ENCODE data around the gene NOX3. TPM values are rescaled to one million over a fixed set of nuclear protein-coding genes. Genes with fewer than 3 reads are reported as not detected.

The NOX3 gene
- total and polyA plus RNA-seq, 2 of the 8 experiments (the other 6 are each of a cell fraction or from before 2014, with no cell fraction given): not detected

GRCh38 chr6:155493694-155494143 is 38.1 kb upstream of the NOX3 start:
- H3K79me2 ChIP-seq (ENCODE audit: control insufficient read depth in 1 of 2, insufficient read depth in 2 of 2, low read length in 2 of 2): no peaks in the 10 kb centered on the region
- H4K8ac ChIP-seq (ENCODE audit: extremely low read depth, insufficient read depth, low read length): no peak overlapping the region
- no peak overlapping the region for H2BK20ac ChIP-seq (ENCODE audit: low read length)
- no peaks in the 10 kb centered on the region for H3K27me3 ChIP-seq (replicated peaks in 1 of 4; ENCODE audit: control insufficient read depth in 3 of 4, extremely low read depth in 1 of 4, insufficient read depth in 3 of 4, low read length in 3 of 4)
- H3K4me1 ChIP-seq (replicated peaks in 1 of 4; ENCODE audit: control insufficient read depth in 3 of 4, insufficient read depth in 4 of 4, low read length in 3 of 4): no peaks in the 10 kb centered on the region; a peak in 1 of 7 replicates
- H3K36me3 ChIP-seq (ENCODE audit: control insufficient read depth in 2 of 4, insufficient read depth in 4 of 4, low read length in 3 of 4): no peaks in the 10 kb centered on the region
- H4K5ac ChIP-seq (ENCODE audit: insufficient read length, low read depth, low read length): no peak overlapping the region
- no peak overlapping the region for H3K4me3 ChIP-seq (ENCODE audit: extremely low read depth in 1 of 4, insufficient read depth in 2 of 4, low read depth in 3 of 4, low read length in 4 of 4)
- H4K91ac ChIP-seq (replicated peaks; ENCODE audit: insufficient read length, low read length): no peak overlapping the region
- no peak overlapping the region for H3K56ac ChIP-seq (replicated peaks; ENCODE audit: insufficient read length, low read depth, low read length)
- FAIRE-seq (no peak), DNase-seq (ENCODE audit: low read depth in 1 of 2, low spot score in 2 of 2) (peak in 1 of 2 experiments; percentile 47)
- H3K23me2 ChIP-seq (ENCODE audit: low read depth, low read length): no peaks in the 10 kb centered on the region
- no peak overlapping the region for H3K23ac ChIP-seq (ENCODE audit: insufficient read length)
- no peak overlapping the region for H2AK5ac ChIP-seq (ENCODE audit: low read depth, low read length)
- no peak overlapping the region for H3K27ac ChIP-seq (ENCODE audit: low read depth, low read length)
- TF ChIP-seq SP4 (IDR thresholded peaks at IDR 0.05; ENCODE audit: low read length): no peak
- TF ChIP-seq POLR2AphosphoS5 (IDR thresholded peaks at IDR 0.05; ENCODE audit: low read depth, low read length): no peak
- no peak for TF ChIP-seq POU5F1 (IDR thresholded peaks at IDR 0.05; ENCODE audit: low read depth, low read length)
- TF ChIP-seq, protein P1, sequence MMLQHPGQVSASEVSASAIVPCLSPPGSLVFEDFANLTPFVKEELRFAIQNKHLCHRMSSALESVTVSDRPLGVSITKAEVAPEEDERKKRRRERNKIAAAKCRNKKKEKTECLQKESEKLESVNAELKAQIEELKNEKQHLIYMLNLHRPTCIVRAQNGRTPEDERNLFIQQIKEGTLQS (IDR thresholded peaks at IDR 0.05; ENCODE audit: insufficient read depth, low read depth, low read length): no peak
- peak; percentile 60; the same call in 1 of the 2 replicates for TF ChIP-seq JUND (IDR thresholded peaks at IDR 0.05; ENCODE audit: low read length)
- H2BK120ac ChIP-seq (replicated peaks; ENCODE audit: low read depth, low read length): no peak overlapping the region
- H2BK15ac ChIP-seq (ENCODE audit: low read length): no peak overlapping the region
- no peaks in the 10 kb centered on the region for H3K79me1 ChIP-seq (ENCODE audit: low read depth, low read length)
- H2AFZ ChIP-seq (ENCODE audit: low read length): no peak overlapping the region; the same call in 1 of the 2 replicates
- peak overlapping the region in 1 of 4 experiments; percentile 49; a peak in 1 of 7 replicates for H3K9ac ChIP-seq (replicated peaks in 1 of 4; ENCODE audit: extremely low read depth in 1 of 4, low read depth in 3 of 4, low read length in 3 of 4)
- WGBS, 2 experiments (ENCODE audit: extremely low coverage in 1 of 2, insufficient coverage in 1 of 2, insufficient read length in 1 of 2, insufficient replicate concordance in 2 of 2, low coverage in 1 of 2, low lambda C conversion rate in 2 of 2, missing lambda C conversion rate in 1 of 2): 75% methylated on average over 4 of the region's 4 CpGs; no CpG with 5 or more reads in 1 of the 2 experiments
- H3K18ac ChIP-seq (ENCODE audit: extremely low read depth, low read length): no peak overlapping the region
- H3K9me3 ChIP-seq (ENCODE audit: insufficient read depth in 2 of 2, low read depth in 1 of 2, low read length in 1 of 2): peaks cover 0 to 3% of the 10 kb centered on the region in 2 experiments; a peak in 1 of 4 replicates
- no peak overlapping the region for H2BK5ac ChIP-seq (ENCODE audit: low read depth, low read length)
- H3K4ac ChIP-seq (replicated peaks; ENCODE audit: insufficient read length, low read depth, low read length): no peak overlapping the region
- no peak overlapping the region for H3K4me2 ChIP-seq (ENCODE audit: insufficient read depth in 1 of 2, low read depth in 2 of 2, low read length in 2 of 2)
- ChIA-PET POLR2A (ENCODE audit: partially characterized antibody) (no interaction called here), CTCF (ENCODE audit: partially characterized antibody) (interaction anchor here (1.4 to 5.6 kb wide), 3 partner anchors 11 to 154 kb away, joined by 6 to 30 read pairs (median 13); no protein-coding TSS in a partner anchor)
- H4K20me1 ChIP-seq (replicated peaks in 1 of 2; ENCODE audit: control insufficient read depth in 1 of 2, insufficient read depth in 2 of 2, low read length in 2 of 2): no peaks in the 10 kb centered on the region
- H3K14ac ChIP-seq (ENCODE audit: insufficient read length): no peak overlapping the region
- no peak overlapping the region for H2BK12ac ChIP-seq (ENCODE audit: low read depth, low read length)
